ENCODE measurements around the gene LAMB1.

DNA sequence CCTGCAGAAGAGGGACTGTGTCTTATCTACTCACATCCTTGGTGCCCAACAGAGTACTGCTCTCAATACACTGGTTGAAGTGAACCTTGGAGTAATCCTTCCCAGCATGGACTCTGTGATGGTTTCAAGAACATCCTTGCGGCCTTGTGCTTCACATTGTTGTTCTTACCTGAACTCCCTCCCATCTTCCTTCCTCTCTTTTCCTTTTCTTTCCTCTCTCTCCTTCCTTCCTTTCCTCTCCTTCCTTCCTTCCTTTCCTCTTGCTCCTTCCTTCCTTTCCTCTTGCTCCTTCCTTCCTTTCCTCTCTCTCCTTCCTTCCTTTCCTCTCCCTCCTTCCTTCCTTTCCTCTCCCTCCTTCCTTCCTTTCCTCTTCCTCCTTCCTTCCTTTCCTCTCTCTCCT is 26.3 kb downstream of the LAMB1 start:
- TF ChIP-seq, protein P1, sequence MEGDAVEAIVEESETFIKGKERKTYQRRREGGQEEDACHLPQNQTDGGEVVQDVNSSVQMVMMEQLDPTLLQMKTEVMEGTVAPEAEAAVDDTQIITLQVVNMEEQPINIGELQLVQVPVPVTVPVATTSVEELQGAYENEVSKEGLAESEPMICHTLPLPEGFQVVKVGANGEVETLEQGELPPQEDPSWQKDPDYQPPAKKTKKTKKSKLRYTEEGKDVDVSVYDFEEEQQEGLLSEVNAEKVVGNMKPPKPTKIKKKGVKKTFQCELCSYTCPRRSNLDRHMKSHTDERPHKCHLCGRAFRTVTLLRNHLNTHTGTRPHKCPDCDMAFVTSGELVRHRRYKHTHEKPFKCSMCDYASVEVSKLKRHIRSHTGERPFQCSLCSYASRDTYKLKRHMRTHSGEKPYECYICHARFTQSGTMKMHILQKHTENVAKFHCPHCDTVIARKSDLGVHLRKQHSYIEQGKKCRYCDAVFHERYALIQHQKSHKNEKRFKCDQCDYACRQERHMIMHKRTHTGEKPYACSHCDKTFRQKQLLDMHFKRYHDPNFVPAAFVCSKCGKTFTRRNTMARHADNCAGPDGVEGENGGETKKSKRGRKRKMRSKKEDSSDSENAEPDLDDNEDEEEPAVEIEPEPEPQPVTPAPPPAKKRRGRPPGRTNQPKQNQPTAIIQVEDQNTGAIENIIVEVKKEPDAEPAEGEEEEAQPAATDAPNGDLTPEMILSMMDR (IDR thresholded peaks at IDR 0.05; ENCODE audit: poor library complexity): no peak
- TF ChIP-seq EZH2 (IDR thresholded peaks at IDR 0.05; ENCODE audit: borderline replicate concordance) (no peak), EZH2phosphoT487 (IDR thresholded peaks at IDR 0.05; ENCODE audit: low read depth, severe bottlenecking, unreplicated experiment) (no peak)
